Smooth muscle cell (in vitro differentiated cells): Measurements from ENCODE around the gene UBFD1. TPM values are rescaled to one million over a fixed set of nuclear protein-coding genes. Genes with fewer than 3 reads are reported as not detected.
A peak's percentile ranks its signal among the peaks of the same experiment; 100 is the strongest.

ENCODE experiments used
- DNase-seq: peaks from one replicate; lab custom pipeline; 2025; ENCODE audit not compliant: unreplicated experiment; lab: John Stamatoyannopoulos, UW
- H2AFZ ChIP-seq: fragments of 200-600 bp; sonication (generic); 2 replicates; pipeline ENCODE4 v1.6.0; 2016; ENCODE audit warnings: antibody characterized with exemption, low read depth, mild to moderate bottlenecking
- H3F3A ChIP-seq: fragments of 200-600 bp; sonication (generic); 2 replicates; pipeline ENCODE4 v1.6.0; 2017; ENCODE audit warnings: antibody characterized with exemption, low read depth
- H3K27ac ChIP-seq: fragments of 200-600 bp; sonication (generic); 2 replicates; pipeline ENCODE4 v1.5.1; 2016; ENCODE audit warnings: low read depth, mild to moderate bottlenecking
- H3K27me3 ChIP-seq: fragments of 200-600 bp; sonication (generic); 2 replicates; pipeline ENCODE4 v1.6.1; 2016; ENCODE audit warnings: low read depth, mild to moderate bottlenecking
- H3K36me3 ChIP-seq: fragments of 200-600 bp; sonication (generic); 2 replicates; pipeline ENCODE4 v1.5.1; 2016; ENCODE audit warnings: low read depth
- H3K4me1 ChIP-seq: fragments of 200-600 bp; sonication (generic); 2 replicates; pipeline ENCODE4 v1.5.1; 2016; ENCODE audit warnings: low read depth
- H3K4me2 ChIP-seq: fragments of 200-600 bp; sonication (generic); 2 replicates; pipeline ENCODE4 v1.6.0; 2016; ENCODE audit warnings: mild to moderate bottlenecking
- H3K4me3 ChIP-seq: fragments of 200-600 bp; sonication (generic); 2 replicates; pipeline ENCODE4 v1.5.1; 2016; ENCODE audit warnings: mild to moderate bottlenecking
- H3K79me2 ChIP-seq: fragments of 200-600 bp; sonication (generic); 2 replicates; pipeline ENCODE4 v1.6.0; 2016; ENCODE audit warnings: low read depth, mild to moderate bottlenecking
- H3K9ac ChIP-seq: fragments of 200-600 bp; sonication (generic); 2 replicates; pipeline ENCODE4 v1.6.0; 2016; ENCODE audit warnings: low read depth
- H3K9me3 ChIP-seq: fragments of 200-600 bp; sonication (generic); replicated peaks from 2 replicates; pipeline ENCODE4 v1.5.1; 2016; ENCODE audit warnings: low read depth
- H4K20me1 ChIP-seq: fragments of 200-600 bp; sonication (generic); 2 replicates; pipeline ENCODE4 v1.6.0; 2016; ENCODE audit warnings: low read depth
- CTCF ChIP-seq: fragments of 200-600 bp; sonication (generic); IDR thresholded peaks from 2 replicates; pipeline ENCODE4 v1.5.1; 2017; ENCODE audit warnings: borderline replicate concordance, mild to moderate bottlenecking, antibody characterized with exemption; ENCODE audit not compliant: insufficient read depth, poor library complexity, severe bottlenecking
- WGBS: methylation state at CpG from one replicate; pipeline ENCODE4 v1.1.7; 2016; ENCODE audit warnings: low lambda C conversion rate; 5-methylcytosine and 5-hydroxymethylcytosine counted together
- polyA plus RNA-seq: library from polyadenylated mRNA; unstranded; fragments of >200 nt; fragmentation: Nextera tagmentation; extraction: Ambion mirVana; gene quantifications from 2 replicates; pipeline ENCODE4 v1.2.1, GENCODE V29; 2016
- total RNA-seq: library from RNA; depleted of rRNA; stranded (reverse); fragments of >200 nt; gene quantifications from 2 replicates; pipeline ENCODE4 v1.2.3, GENCODE V29; 2014

UBFD1 gene
- 69.3 and 111 TPM in 2 replicates for total RNA-seq
- polyA plus RNA-seq: 31.9 and 35.5 TPM in 2 replicates

- Histone ChIP-seq H2AFZ (peak within 1 kb of the TSS; percentile 80), H3K27me3 (no peaks in the 10 kb centered on the region), H3K9me3 (no peaks in the 10 kb centered on the region), H3F3A (no peaks in the 10 kb centered on the region), H3K4me3 (peak within 1 kb of the TSS; percentile 96), H3K27ac (peak within 1 kb of the TSS; percentile 81), H3K4me2 (peak within 1 kb of the TSS; percentile 97), H3K4me1 (peaks cover 11% of the 10 kb centered on the region), H3K79me2 (peaks cover 60% of the 10 kb centered on the region), H4K20me1 (peaks cover 13% of the 10 kb centered on the region), H3K9ac (peak within 1 kb of the TSS; percentile 96), H3K36me3 (peaks cover 6% of the 10 kb centered on the region)
- 3% methylated on average over 59 of the region's 65 CpGs for WGBS
- peak; percentile 96 for DNase-seq
- TF ChIP-seq CTCF: peak; percentile 95
Measured at GRCh38 chr16:23556881-23557778, at the start of gene UBFD1, which contains the start of gene EARS2. Gene UBFD1, plus strand, starts transcription at chr16:23557727. Its CDS starts 16 bp downstream, at chr16:23557743. Gene EARS2, minus strand, starts transcription at chr16:23557350. Its CDS starts 7 bp downstream, at chr16:23557343.

- peaks cover 60% of the 10 kb centered on the region for H4K20me1 ChIP-seq
- H2AFZ ChIP-seq: no peak overlapping the region
Measured at GRCh38 chr16:23508589-23509440, 48.7 kb upstream of the UBFD1 start.

GRCh38 chr16:23509441-23509754 is 48.1 kb upstream of the UBFD1 start:
- WGBS: under 1% methylated on average over 5 of the region's 5 CpGs
- Histone ChIP-seq H2AFZ (no peak overlapping the region), H3K27me3 (no peaks in the 10 kb centered on the region), H3K9me3 (no peaks in the 10 kb centered on the region), H3K27ac (no peak overlapping the region), H3K4me3 (peak overlapping the region; percentile 79), H4K20me1 (peaks cover 54% of the 10 kb centered on the region), H3K4me1 (peaks cover 27% of the 10 kb centered on the region), H3K9ac (peak overlapping the region; percentile 54), H3K4me2 (peak overlapping the region; percentile 86), H3F3A (peaks cover 12% of the 10 kb centered on the region), H3K36me3 (no peaks in the 10 kb centered on the region), H3K79me2 (peaks cover 49% of the 10 kb centered on the region)
- TF ChIP-seq CTCF: no peak
- no peak for DNase-seq

More at GRCh38 chr16:23508589-23509440, 48.7 kb upstream of the UBFD1 start:
- Histone ChIP-seq H3K27ac (no peak overlapping the region), H3K4me3 (peak overlapping the region; percentile 79), H3K36me3 (no peaks in the 10 kb centered on the region), H3K79me2 (peaks cover 53% of the 10 kb centered on the region), H3K4me1 (peaks cover 33% of the 10 kb centered on the region), H3K4me2 (peak overlapping the region; percentile 86), H3K27me3 (no peaks in the 10 kb centered on the region), H3K9ac (peak overlapping the region; percentile 13), H3K9me3 (no peaks in the 10 kb centered on the region), H3F3A (peaks cover 14% of the 10 kb centered on the region)
- WGBS: 19% methylated on average over 28 of the region's 28 CpGs
- DNase-seq: no peak
- TF ChIP-seq CTCF: no peak
